Lung microvascular endothelial cell (primary cell): ENCODE measurements around the gene ZBTB49. TPM values are rescaled to one million over a fixed set of nuclear protein-coding genes. Genes with fewer than 3 reads are reported as not detected.
A peak's percentile ranks its signal among the peaks of the same experiment; 100 is the strongest.
"Not testable (repeated sequence)": the region's sequence is repeated elsewhere in the genome, so short reads cannot be mapped to it uniquely, and the experiment has no call there.

Source experiments
- DNase-seq, 2 donors: peaks; one replicate each; pipeline versions ENCODE4 v3.0.0 to v3.0.0-alpha.2; 2010; ENCODE audit warnings: low read depth in 2 of 2
- total RNA-seq: library from RNA; depleted of rRNA; stranded (reverse); fragments of >200 nt; gene quantifications from 2 replicates; pipeline ENCODE4 v1.2.1, GENCODE V29; 2014

The ZBTB49 gene
- total RNA-seq, 1 donor from 2014 or later: 3.2 TPM

GRCh38 chr4:4325321-4325720 is 35.3 kb downstream of the ZBTB49 start:
- DNase-seq: no peak

- no peak for DNase-seq
Measured at GRCh38 chr4:4326166-4326565, 36.1 kb downstream of the ZBTB49 start.

- peak; percentile 45 to 70 for DNase-seq
Measured at GRCh38 chr4:4327652-4328121, 37.6 kb downstream of the ZBTB49 start.

DNA sequence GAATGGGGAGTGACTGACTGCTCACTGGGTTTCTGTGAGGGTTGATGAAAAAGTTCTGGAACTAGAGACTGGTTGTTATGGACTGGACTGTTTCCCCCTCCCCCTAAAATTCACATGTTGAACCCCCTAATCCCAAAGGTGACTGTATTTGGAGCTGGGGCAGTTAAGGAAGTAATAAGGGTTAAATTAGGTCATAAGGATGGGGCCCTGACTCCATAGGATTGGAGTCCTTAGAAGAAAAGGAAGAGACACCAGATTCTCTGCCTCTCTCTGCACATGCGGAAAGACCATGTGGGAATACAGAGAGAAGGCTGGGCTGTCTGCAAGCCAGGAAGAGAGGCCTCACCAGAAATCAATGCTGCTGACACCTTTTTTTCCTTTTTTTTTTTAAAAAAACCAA is 38.2 kb downstream of the ZBTB49 start:
- no peak for DNase-seq

DNA sequence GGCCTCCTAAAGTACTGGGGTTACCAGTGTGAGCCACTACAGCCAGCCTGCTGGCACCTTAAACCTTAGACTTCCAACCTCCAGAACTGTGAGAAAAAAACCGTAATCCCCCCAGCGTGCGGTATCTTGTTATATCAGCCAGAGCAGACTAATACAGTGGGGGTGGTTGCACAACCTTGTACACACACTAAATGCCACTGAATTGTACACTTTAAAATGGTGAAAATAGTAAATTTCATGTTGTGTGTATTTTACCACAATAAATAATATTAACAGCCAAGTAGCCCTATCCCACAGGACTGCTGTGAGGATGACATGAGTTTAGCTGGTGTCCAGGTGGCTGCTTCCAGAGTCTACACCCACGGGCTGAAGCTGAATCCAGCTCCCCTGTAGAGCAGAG is 38.8 kb downstream of the ZBTB49 start:
- DNase-seq: no peak

- no peak for DNase-seq
Measured at GRCh38 chr4:4329496-4329895, 39.4 kb downstream of the ZBTB49 start.

GRCh38 chr4:4330794-4331193 is 40.7 kb downstream of the ZBTB49 start:
- DNase-seq: no peak

- DNase-seq: no peak
Measured at GRCh38 chr4:4332529-4332928, 42.5 kb downstream of the ZBTB49 start.

- peak in 1 of 2 donors; percentile 63 for DNase-seq
Measured at GRCh38 chr4:4333265-4333706, 43.2 kb downstream of the ZBTB49 start.

DNA sequence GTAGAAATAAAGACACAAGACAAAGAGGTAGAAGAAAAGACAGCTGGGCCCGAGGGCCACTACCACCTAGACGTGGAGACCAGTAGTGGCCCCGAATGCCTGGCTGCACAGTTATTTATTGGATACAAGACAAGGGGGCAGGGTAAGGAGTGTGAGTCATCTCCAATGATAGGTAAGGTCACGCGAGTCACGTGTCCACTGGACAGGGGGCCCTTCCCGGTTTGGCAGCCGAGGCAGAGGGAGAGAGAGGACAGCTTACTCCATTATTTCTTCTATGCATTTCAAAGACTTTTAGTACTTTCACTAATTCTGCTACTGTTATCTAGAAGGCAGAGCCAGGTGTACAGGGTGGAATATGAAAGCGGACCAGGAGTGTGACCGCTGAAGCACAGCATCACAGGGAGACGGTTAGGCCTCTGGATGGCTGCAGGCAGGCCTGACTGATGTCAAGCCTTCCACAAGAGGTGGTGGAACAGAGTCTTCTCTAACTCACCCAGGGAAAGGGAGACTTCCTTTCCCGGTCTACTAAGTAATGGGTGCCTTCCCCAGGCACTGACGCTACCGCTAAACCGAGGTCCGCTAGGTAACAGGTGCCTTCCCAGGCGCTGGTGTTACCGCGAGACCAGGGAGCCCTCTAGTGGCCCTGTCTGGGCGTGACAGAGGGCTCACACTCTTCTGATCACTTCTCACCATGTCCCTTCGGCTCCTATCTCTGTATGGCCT is 44.9 kb downstream of the ZBTB49 start:
- peak; percentile 61 to 77 for DNase-seq

DNA sequence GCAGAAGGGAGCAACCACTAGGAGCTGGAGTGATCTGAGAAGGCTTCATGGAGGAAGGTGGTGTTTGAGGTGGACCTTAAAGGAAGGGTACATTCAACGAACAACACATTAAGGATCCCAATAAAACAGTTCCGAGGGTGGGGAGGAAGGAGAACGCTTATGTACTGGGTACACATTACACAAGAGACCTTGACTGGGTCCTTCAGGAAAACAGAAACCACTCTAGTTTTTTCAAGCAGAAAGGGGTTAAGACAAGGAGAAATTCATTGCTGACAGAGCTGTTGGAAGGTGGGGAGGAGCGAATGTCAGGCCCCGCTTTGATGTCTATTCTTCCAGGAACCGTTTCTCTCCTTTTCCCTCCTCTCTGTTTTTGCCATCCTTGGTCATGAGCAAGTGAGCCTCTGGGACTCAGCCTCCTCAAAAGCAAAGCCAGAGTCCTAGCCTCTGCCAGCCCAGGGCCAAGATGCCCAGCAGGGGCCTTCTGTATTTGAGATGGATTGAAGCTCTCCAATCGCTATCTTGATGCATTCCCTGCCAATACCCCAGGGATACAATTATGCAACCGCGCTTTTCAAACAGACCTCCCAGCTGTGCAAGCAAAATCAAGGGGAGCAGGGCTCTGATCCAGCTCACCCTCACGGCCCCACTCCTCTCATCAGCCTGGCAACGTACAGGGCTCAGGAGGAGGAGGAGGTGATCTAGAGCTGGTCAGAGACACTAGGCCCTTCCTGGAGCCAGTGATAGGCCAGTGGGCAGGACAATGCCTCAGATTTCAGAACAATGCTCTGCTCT is 48.4 kb downstream of the ZBTB49 start:
- no peak for DNase-seq

GRCh38 chr4:4339504-4340085 is 49.5 kb downstream of the ZBTB49 start:
- no peak for DNase-seq

GRCh38 chr4:4341861-4342650 is 52.0 kb downstream of the ZBTB49 start:
- no peak for DNase-seq

DNA sequence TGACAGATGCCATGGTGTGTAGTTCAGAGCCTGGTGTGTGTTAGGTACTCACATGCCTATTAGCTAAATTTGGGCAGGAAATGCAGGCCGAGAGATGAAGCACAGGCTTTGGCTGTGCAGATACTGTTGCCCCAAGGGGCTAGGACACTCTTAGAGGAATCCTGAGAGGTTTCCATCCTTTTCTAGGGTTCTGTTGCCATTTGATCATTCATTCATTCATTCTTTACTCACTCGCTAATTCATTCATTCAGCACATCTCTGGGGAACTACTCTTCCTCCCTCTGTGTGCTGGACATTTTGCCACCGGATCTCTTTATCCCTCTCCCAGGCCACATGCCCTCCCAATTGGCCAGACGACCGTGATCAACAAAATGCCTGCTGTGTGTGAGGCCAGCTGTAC is 53.0 kb downstream of the ZBTB49 start:
- DNase-seq: no peak

DNA sequence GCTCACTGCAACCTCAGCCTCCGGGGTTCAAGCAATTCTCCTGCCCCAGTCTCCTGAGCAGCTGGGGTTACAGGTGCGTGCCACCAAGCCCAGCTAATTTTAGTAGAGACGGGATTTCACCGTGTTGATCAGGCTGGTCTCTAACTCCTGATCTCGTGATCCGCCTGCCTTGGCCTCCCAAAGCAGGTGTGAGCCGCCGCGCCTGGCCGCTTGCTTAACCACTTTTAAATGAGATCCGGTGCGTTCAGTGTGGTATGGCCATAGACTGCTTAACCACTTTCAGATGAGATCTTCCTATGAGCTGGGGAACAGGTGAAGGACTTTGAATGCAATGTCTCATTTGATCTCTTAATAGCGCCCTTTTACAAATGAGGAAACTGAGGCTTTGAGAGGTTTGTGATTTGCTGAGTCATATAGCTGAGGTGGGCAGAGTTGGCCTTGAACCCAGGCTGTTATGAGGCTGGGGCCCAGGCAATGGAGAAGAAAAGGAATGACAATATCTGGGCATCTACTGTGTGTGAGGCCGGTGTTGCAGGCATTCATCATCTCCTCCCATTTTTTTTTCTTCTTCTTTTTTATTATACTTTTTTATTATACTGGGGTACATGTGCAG is 55.0 kb downstream of the ZBTB49 start:
- no peak for DNase-seq

GRCh38 chr4:4347585-4347984 is 57.5 kb downstream of the ZBTB49 start:
- DNase-seq: no peak

- DNase-seq: not testable (repeated sequence)
Measured at GRCh38 chr4:4348585-4348984, 58.5 kb downstream of the ZBTB49 start.

DNA sequence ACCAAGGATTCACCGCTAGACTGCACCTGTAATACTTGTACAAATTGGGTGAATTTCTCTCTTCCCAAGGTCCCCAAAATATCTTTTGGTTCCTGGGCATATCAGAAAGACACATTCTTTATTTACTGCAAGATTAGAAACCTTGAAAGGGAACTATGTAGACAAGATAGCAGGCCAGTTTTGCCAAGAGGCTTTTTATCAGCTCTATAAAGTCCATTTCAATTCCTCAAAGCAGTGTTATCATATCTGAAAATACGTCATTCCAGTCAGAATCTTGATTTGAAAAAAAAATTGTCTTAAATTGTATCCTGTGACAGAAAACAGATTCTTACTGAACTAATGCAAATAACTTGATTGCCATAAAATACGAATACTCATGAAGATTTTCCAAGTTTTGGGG is 59.8 kb downstream of the ZBTB49 start:
- no peak for DNase-seq

- DNase-seq: no peak
Measured at GRCh38 chr4:4350909-4351308, 60.9 kb downstream of the ZBTB49 start.

DNA sequence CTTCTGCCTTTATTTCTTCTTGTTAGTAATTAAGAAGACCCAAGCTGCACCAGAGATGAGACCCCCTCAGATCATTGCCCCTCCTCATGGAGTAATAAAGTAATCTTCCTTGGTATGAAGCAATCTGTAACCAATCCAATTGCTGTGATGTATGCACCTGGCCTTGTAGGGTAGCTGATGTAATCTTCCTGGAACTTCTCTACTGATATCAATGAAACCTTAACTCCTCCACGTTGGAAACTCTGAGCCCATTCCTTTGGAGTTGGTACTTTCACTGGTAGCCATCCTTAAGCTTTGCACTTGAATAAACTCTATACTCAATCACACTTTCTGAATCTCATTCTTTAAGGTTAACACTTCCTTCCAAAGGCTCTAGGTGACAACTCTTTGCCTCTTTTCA is 65.3 kb downstream of the ZBTB49 start:
- DNase-seq: no peak
